GM19240 (cell line): ENCODE results near the gene DEK.
"Not testable (repeated sequence)": the region's sequence is repeated elsewhere in the genome, so short reads cannot be mapped to it uniquely, and the experiment has no call there.

ENCODE experiments used
- DNase-seq: peaks from one replicate; pipeline ENCODE4 v3.0.0; 2011; ENCODE audit warnings: low spot score; ENCODE audit not compliant: insufficient read length

DEK gene

DNA sequence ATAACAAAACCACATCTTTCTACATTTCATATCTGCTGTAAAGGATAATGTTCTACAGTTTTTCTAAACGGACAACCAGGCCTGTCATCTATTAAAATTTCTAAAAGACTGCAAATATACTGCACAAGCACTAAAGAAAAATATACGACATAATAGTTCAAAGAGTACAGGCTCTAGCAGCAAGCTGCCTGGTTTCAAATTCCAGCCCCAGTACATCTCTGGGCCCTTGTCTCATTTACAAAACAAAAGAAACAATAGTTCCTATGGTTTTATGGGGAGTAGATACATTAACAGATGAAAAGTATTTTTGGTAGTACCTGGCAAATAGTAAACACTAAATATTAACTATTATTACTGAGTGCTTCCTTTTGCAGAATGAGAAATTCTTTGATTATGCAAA is 24.1 kb downstream of the DEK start:
- no peak for DNase-seq

DNA sequence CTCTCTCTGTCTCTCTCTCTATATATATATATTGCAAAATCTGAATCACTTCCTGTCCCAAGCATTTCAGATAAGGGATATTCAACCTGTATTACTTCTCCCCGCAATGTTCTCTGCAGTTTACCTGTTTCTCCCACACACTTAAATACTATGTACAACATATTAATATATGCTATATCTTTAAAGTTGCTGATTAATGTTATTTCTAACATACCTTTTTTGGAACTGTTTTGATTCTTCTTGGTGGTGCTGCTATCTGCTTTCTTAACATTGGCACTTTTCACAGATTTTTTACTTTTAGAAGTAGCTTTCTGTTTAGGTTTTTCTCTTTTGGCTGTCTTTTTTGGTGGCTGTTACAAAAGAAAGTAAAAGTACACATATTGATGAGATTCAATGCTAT is 27.2 kb downstream of the DEK start:
- no peak for DNase-seq

DNA sequence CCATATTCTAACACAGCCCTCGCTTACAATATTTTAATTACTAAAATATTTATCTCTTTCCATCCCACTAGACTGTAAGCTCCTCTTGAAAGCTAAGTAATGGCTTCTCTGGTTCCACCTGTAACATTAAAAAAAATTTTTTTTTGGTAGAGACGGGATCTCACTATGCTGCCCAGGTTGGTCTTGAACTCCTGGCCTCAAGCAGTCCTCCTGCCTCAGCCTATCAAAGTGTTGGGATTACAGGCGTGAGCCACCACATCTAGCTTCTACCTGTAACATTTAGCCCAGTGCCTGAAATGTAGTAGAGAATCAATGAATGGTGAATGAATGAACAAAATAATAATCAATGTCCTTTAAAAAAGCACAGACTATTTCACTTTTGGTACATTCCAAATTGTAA is 28.8 kb downstream of the DEK start:
- DNase-seq: no peak

DNA sequence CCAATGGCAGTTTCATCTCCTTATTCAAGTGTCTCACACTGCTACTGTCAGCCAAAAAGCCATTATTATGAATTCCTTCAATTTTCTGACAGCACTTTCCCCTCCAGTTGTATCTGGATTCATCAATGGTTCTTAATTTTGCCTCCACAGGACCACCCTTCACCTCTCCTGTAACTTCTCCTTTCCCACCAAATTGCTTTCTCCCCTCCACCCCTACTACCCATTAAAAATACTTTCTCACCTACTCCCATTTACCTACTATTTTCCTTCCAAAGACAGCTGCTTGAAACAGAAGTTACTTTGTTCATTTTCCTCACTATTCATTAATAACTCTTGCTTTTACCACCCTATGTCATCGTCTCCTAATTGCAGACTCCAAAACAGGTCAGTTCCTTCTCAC is 29.8 kb downstream of the DEK start:
- DNase-seq: no peak

DNA sequence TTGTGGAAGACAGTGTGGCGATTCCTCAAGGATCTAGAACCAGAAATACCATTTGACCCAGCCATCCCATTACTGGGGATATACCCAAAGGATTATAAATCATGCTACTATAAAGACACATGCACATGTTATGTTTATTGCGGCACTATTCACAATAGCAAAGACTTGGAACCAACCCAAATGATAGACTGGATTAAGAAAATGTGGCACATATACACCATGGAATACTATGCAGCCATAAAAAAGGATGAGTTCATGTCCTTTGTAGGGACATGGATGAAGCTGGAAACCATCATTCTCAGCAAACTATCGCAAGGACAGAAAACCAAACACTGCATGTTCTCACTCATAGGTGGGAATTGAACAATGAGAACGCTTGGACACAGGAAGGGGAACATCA is 30.6 kb downstream of the DEK start:
- DNase-seq: not testable (repeated sequence)

DNA sequence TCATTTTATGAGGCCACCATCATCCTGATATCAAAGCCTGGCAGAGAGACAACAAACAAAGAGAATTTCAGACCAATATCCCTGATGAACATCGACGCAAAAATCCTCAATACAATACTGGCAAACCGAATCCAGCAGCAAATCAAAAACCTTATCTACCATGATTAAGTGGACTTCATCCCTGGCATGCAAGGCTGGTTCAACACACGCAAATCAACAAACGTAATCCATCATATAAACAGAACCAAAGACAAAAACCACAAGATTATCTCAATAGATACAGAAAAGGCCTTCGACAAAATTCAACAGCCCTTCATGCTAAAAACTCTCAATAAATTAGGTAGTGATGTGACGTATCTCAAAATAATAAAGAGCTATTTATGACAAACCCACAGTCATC is 32.5 kb downstream of the DEK start:
- not testable (repeated sequence) for DNase-seq

DNA sequence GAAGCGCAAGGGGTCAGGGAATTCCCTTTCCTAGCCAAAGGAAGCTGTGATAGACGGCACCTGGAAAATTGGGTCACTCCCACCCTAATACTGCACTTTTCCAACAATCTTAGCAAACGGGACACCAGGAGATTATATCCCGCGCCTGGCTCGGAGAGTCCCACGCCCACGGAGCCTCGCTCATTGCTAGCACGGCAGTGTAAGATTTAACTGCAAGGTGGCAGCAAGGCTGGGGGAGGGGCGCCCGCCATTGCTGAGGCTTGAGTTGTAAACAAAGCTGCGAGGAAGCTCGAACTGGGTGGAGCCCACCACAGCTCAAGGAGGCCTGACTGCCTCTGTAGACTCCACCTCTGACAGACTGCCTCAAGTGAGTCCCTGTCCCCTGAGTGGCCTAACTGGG is 35.7 kb downstream of the DEK start:
- not testable (repeated sequence) for DNase-seq

DNA sequence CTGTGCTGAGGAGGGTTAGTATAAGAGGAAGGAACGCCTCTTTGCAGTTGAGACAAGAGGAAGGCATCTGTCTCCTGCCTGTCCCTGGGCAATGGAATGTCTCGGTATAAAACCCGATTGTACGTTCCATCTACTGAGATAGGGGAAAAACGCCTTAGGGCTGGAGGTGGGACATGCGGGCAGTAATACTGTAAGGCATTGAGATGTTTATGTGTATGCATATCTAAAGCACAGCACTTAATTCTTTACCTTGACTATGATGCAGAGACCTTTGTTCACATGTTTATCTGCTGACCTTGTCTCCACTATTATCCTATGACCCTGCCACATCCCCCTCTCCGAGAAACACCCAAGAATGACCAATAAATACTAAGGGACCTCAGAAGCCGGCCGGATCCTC is 37.2 kb downstream of the DEK start:
- not testable (repeated sequence) for DNase-seq

DNA sequence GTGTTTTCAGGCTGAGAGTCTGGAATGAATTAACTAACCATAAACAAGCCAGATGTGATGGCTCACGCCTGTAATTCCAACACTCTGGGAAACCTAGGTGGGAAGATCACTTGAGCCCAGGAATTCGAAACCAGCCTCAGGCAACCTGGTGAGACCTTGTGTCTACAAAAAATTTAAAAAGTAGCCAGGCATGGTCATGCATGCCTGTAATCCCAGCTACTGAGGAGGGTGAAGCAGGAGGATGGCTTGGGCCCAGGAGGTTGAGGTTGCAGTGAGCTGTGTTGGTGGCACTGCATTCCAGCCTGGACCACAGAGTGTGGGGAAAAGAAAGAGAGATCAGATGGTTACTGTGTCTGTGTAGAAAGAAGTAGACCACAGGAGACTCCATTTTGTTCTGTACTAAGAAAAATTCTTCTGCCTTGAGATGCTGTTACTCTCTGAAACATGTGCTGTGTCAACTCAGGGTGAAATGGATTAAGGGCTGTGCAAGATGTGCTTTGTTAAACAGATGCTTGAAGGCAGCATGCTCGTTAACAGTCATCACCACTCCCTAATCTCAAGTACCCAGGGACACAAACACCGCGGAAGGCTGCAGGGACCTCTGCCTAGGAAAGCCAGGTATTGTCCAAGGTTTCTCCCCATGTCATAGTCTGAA is 37.8 kb downstream of the DEK start:
- not testable (repeated sequence) for DNase-seq

DNA sequence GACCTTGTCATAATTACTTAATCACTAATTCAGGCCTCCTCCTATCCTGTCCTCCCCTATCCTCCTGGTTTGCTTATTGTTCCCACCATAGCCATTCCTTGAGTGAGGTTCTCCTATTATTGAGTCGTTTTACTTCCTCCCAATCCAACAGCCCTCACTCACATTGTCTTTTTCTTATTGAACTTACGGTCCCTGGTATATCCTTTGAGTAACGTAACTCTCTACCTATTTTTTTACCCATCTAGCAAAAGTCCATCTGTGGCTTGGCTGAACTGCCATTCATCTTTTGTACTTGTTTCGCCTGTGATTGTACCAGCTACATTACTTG is 43.1 kb downstream of the DEK start:
- DNase-seq: no peak

DNA sequence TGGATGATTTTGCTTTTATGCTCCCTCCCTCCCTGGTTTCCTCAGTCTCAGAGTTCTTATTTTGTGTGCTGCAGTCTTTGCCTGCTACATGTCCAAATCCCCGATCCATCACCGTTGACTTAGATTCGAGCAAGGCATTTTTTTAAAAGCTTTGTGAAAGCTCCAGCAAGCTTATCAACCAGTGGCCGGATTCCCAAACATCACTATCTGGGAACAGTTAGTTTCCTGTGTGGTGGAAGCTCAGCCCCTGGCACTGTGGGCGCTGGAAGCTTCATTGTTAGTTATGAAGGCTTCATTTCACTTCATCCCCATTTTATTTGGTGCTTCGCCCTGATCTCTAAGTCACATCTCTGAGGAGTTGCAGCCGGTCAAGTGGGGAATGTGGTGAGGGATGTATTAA is 44.7 kb downstream of the DEK start:
- no peak for DNase-seq

DNA sequence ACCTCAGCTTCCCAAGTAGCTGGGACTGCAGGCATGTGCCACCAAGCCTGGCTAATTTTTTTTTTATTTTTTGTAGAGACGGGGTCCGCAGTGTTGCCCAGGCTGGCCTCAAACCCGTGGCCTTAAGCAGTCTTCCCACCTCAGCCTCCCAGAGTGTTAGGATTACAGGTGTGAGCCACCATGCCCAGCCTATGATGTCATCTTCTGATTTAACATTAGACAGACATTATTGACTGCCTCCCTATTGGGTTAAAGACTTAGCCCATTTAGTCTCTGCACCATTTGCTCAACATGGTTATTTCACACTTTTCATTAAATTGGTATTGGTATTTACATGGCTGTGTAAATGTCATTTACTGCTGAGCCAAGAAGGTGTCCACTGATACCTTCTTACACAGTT is 46.1 kb downstream of the DEK start:
- DNase-seq: no peak

DNA sequence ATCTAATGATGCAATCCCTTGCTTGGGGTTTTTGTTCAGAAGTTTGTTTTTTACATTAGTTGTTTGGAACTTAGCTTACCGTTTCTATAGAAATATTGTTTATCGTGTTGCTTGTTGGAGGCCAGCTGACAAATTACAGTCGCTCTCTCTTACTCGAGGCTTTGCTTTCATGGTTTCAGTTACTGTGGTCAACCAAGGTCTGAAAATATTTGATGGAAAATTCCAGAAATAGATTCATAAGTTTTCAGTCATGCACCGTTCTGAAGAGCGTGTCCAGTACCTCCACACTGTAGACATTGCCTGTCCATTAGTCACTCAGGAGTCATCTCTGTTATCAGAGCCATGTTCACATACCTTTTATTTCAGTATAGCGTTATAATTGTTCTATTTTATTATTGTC is 47.9 kb downstream of the DEK start:
- DNase-seq: no peak

DNA sequence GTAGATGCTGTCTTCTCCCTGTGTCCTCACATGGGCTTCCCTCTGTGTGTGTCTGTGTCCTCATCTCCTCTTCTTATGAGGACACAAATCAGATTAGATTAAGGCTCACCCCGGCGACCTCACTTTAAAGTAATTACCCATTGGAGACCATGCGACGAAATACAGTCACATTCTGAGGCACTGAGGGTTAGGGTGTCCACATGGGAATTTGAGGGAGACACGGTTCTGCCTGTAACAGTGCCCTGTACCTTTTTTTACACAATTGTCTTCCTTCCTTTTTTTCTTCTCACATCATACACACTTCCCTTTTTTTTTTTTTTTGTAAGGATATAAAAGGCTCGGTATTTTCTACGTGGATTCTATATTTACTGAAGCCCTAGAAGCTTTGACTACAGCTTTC is 48.9 kb downstream of the DEK start:
- no peak for DNase-seq

DNA sequence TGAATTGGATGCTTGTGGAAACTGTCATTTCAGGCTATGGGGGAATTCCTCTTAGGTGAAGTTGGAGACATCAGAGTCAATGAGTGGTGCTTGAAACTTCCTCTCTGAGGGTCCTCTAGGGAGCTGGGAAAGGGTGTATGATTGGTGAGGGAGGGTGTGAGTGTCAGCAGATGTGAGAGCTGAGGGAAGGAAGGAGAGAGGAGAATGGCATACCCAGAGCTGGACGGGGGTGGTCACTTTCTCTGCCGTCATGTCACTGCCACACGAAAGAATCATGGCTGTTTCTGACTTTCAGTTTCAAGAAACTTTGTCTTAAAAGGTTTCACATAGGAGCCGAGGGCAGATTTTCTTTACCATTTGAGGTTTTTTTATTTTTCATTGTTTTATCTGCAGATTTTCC is 50.3 kb downstream of the DEK start:
- no peak for DNase-seq

DNA sequence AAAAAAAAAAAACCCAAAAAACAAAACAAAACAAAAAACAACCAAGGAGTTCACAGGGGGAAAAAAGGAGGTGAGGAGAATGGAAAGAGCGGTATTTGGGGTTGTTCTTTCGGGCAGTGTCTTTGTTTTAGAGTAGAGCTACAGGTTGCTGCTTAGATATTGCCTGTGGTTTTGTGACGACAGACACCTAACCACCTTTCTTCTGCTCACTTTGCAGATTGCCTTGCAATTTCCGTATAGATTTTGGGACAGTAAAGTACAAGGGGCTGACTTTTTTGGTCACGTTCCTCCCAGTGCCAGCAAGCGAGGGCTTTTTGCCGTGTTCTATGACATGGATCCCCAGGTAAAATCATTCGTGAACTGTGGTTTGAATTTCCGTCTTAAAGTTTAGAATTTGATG is 50.9 kb downstream of the DEK start:
- no peak for DNase-seq

DNA sequence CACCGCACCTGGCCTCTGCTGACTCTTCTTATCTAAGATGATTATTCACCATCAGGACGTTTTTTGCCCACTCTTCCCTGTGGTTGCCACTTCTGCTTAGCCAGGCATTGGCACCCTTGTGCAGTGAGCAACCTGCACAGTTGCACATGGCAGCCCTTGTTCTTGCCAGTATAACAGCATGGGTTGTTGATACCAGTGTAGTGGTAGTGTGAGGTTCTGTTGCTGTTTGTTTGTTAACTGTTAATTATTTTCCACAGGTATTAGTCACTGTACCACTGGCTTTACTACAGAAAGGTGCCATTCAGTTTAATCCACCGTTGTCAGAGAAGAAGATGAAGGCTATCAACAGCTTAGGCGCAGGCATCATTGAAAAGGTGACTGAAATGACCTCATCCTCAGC is 52.1 kb downstream of the DEK start:
- DNase-seq: no peak

DNA sequence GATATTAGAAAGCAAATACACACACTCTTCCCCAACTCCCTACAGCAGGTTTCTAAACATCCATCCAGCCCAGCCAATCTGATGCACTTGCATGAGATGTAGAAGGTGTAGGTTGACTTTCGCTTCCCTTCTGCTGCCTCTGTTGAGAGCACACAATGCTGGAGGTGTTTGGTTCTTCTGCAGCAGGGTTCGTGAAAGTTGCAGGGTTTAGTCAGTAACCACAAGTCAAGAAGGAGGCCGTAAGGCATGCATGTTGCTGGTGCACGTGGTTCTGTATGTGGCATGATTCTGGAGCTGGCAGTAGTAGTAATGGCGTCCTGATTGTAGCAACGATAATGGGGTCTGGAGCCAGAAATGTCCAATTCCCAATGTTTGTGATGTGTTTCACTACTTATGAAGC is 53.0 kb downstream of the DEK start:
- DNase-seq: peak; percentile 49

DNA sequence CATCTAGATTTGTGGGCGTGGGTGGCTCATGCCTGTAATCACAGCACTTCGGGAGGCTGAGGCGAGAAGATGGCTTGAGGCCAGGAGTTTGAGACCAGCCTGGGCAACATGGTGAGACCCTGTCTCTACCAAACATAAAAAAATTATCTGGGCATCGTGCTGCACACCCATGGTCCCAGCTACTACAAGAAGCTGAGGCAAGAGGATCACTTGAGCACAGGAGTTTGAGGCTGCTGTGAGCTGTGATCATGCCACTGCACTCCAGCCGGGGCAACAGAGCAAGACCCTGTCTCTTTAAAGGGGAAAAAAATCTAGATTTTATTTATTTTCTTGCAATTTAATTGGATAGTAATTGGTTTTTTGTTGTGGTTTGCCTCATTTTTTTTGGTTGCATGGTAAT is 53.6 kb downstream of the DEK start:
- no peak for DNase-seq

DNA sequence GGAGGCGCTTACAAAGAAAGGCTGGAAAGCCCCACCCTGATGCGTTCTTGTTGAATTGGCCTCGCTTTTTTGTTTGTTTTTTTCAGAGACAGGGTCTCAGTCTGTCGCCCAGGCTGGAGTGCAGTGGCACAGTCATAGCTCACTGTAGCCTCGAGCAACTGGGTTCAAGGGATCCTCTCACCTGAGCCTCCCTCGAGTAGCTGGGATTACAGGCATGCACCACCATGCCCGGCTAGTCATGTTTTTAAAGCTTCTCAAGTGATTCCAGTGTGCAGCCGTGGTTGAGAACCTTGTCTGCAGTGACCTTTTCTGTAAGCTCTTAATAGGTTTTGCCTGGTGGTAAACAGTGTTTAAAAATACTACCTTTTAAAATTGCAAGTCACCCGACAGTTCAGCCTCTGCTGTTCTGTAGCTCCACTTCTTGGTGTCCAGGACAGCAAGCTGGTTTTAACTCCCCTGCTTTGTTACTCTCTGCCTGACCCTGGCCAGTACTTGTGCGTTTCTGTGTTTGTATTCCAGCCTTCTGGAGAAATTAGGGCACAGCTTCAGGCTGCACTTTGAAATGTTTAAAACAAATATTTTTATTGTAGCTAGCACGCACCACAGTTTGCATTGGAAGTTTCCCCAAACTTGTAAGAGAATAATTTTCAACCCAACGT is 54.7 kb downstream of the DEK start:
- no peak for DNase-seq

DNA sequence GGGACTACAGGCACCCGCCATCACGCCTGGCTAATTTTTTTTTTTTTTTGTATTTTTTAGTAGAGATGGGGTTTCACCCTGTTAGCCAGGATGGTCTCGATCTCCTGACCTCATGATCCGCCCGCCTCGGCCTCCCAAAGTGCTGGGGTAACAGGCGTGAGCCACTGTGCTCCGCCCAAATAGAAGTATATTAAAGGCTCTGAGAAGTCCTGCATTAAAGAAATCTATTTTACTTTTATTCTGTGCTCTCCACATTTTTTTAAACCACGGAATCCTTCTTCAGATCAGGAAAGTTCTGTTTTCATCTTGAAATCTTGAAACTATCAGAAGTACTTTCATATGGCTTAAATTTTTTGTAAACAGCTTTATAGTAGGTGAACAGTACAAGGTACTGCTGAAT is 55.6 kb downstream of the DEK start:
- DNase-seq: not testable (repeated sequence)

DNA sequence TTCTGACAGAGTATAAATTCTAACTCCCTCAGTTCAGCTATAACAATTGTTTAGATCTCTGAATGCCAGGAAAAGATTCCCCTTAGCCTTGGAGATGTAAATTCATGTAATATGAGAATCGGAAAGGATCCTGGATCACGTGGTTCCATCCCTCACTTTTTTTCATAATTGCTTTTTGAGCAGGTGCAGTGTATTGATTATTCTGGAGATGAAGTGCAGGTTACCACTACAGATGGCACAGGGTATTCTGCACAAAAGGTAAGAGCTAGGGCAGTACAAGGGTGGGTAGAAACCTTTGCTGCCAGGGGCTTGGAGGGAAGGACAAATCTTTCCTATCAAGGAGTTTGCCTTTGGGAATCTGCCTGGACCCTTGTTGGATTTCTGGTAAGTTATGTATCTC is 56.4 kb downstream of the DEK start:
- DNase-seq: no peak

DNA sequence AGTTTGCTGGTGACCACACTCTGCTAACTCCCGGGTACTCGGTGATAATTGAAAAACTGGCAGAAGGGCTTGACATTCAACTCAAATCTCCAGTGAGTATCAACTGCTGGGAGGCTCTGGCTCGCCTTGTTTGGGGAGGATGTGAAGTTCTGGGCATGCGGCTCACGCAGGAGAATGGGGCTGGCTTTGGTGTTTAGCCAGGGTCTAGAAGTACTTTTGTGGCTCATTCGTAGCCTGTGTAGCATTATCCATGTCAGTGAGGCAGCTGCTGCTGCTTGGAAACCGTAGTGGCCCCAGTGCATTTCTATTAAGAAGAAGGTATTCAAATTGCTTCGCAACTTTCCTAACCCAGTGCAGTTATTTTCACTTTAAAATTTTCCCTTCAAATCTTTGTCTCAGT is 56.9 kb downstream of the DEK start:
- no peak for DNase-seq

DNA sequence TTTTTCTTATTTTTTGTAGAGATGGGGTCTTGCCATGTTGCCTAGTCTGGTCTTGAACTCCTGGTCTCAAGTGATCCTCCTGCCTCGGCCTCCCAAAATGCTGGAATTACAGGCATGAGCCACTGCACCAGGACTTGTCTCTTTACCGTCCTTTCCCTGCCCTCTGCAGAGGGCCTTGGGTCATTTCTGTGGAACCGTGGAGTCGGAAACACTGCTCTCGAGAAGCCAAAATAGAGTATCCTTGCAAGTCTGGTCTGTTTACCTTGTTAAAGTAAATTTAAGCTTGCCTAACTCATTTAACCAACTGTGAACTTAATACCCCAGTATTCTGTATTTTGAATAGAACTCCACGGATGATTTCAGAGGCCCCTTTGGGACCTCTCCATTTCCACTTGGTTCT is 57.7 kb downstream of the DEK start:
- no peak for DNase-seq
